Measurements from ENCODE around the gene VTCN1.

- TF ChIP-seq POLR2A (IDR thresholded peaks at IDR 0.05; ENCODE audit: low read length) = no peak
- TF ChIP-seq GATA1 (IDR thresholded peaks at IDR 0.05; ENCODE audit: low read depth, low read length) = no peak
Observed at GRCh38 chr1:117162816-117163215, 47.9 kb downstream of the VTCN1 start.

All from erythroblast (primary cell).